HepG2 (cell line): ENCODE results near the gene TRIM25. TPM values are rescaled to one million over a fixed set of nuclear protein-coding genes. Genes with fewer than 3 reads are reported as not detected.
A peak's percentile ranks its signal among the peaks of the same experiment; 100 is the strongest.

Experiments
- ATAC-seq: fragments of 200-7000 bp; cut with Tn5 transposase; 3 replicates; pipeline ENCODE4 v1.9.1; 2020; ENCODE audit warnings: mild to moderate bottlenecking, moderate library complexity
- BruUV-seq: library from RNA; stranded (reverse); fragments of 400-500 nt; replicated peaks from 2 replicates; lab custom pipeline; 2021; lab: Mats Ljungman, UMichigan
- CTCF ChIA-PET: fragments of 300-600 bp; formaldehyde crosslinking; extraction: SDS; loops from one replicate; lab custom pipeline; 2021; ENCODE audit warnings: low total read pairs, inconsistent platforms, low intra/inter-chr PET ratio; lab: Yijun Ruan, JAX
- POLR2A ChIA-PET: fragments of 350-600 bp; sonication (Branson Sonifier 250); formaldehyde crosslinking; loops from one replicate; lab custom pipeline; 2020; ENCODE audit warnings: antibody characterized with exemption, inconsistent platforms; lab: Yijun Ruan, JAX
- DNase-seq: peaks from one replicate; pipeline ENCODE4 v3.0.0-alpha.2; 2015; ENCODE audit warnings: low spot score
- FAIRE-seq: peaks from 3 replicates; lab custom pipeline; 2011; peaks lifted over from hg19 to GRCh38; lab: Jason Lieb, UNC
- H2AFZ ChIP-seq: one replicate; pipeline ENCODE4 v1.6.1; 2011; ENCODE audit warnings: low read length, inconsistent platforms
- H3K27ac ChIP-seq: fragments of 300-600 bp; 3 replicates; pipeline ENCODE4 v1.8.0; 2011; ENCODE audit warnings: mixed run types, mild to moderate bottlenecking, mixed read lengths, low read length, inconsistent platforms; ENCODE audit not compliant: insufficient read depth; ENCODE audit errors: extremely low read length
- H3K27me3 ChIP-seq, 2 experiments: fragments of 200-600 bp in 1 of 2; 2 replicates in 1 of 2; 3 replicates in 1 of 2; pipeline versions ENCODE4 v1.6.0 to v1.8.0; 2011; ENCODE audit warnings: low read length in 2 of 2, mild to moderate bottlenecking in 2 of 2, moderate library complexity in 2 of 2, inconsistent platforms in 1 of 2; ENCODE audit not compliant: insufficient read depth in 2 of 2, control insufficient read depth in 1 of 2
- H3K36me3 ChIP-seq, 2 experiments: fragments of 200-600 bp in 1 of 2; replicated peaks in 1 of 2; 2 replicates in 1 of 2; 3 replicates in 1 of 2; pipeline versions ENCODE4 v1.5.1 to v1.8.0; 2011; ENCODE audit warnings: low read length in 2 of 2, inconsistent platforms in 1 of 2; ENCODE audit not compliant: insufficient read depth in 2 of 2, control insufficient read depth in 1 of 2
- H3K4me1 ChIP-seq: 2 replicates; pipeline ENCODE4 v1.5.1; 2012; ENCODE audit warnings: low read length, inconsistent platforms; ENCODE audit not compliant: insufficient read depth
- H3K4me2 ChIP-seq: 2 replicates; pipeline ENCODE4 v1.6.0; 2011; ENCODE audit warnings: low read depth, low read length, inconsistent platforms
- H3K4me3 ChIP-seq, 3 experiments: fragments of 200-600 bp in 1 of 3; sonication (generic), shearing (Covaris generic) in 1 of 3; replicated peaks in 1 of 3; 2 replicates each; pipeline ENCODE4 v1.5.1; 2011 to 2016; ENCODE audit warnings: low read length in 3 of 3, inconsistent platforms in 2 of 3, low read depth in 2 of 3, mild to moderate bottlenecking in 2 of 3, control low read depth in 1 of 3, mixed read lengths in 1 of 3; ENCODE audit not compliant: insufficient read depth in 1 of 3
- H3K79me2 ChIP-seq: one replicate; pipeline ENCODE4 v1.6.1; 2011; ENCODE audit warnings: low read length, inconsistent platforms; ENCODE audit not compliant: insufficient read depth
- H3K9ac ChIP-seq: 2 replicates; pipeline ENCODE4 v1.6.0; 2011; ENCODE audit warnings: mild to moderate bottlenecking, low read depth, low read length, inconsistent platforms; ENCODE audit not compliant: insufficient read depth
- H3K9me3 ChIP-seq: 2 replicates; pipeline ENCODE4 v1.5.1; 2012; ENCODE audit warnings: mild to moderate bottlenecking, low read length
- H4K20me1 ChIP-seq: 2 replicates; pipeline ENCODE4 v1.6.0; 2011; ENCODE audit warnings: inconsistent platforms, mild to moderate bottlenecking, low read length, moderate library complexity; ENCODE audit not compliant: insufficient read depth
- CERS6 ChIP-seq: sonication (generic); formaldehyde crosslinking; IDR thresholded peaks from 2 replicates; pipeline ENCODE4 v1.5.0; 2020; ENCODE audit warnings: missing genetic modification reagents
- MAFF ChIP-seq: IDR thresholded peaks from 2 replicates; pipeline ENCODE4 v1.6.1; 2011; ENCODE audit warnings: low read depth, low read length, improper control_type of control experiment
- MAFK ChIP-seq, 2 experiments: IDR thresholded peaks in 1 of 2; conservative IDR thresholded peaks in 1 of 2; 2 replicates each; pipeline ENCODE4 v1.6.1; 2011; ENCODE audit warnings: improper control_type of control experiment in 2 of 2, low read length in 2 of 2
- NAIF1 ChIP-seq: sonication (generic); formaldehyde crosslinking; IDR thresholded peaks from 2 replicates; pipeline ENCODE4 v1.5.0; 2020; ENCODE audit warnings: mild to moderate bottlenecking, missing genetic modification reagents, borderline replicate concordance
- NRL ChIP-seq: sonication (generic); formaldehyde crosslinking; IDR thresholded peaks from 2 replicates; pipeline ENCODE4 v1.5.0; 2020; ENCODE audit warnings: missing genetic modification reagents, mild to moderate bottlenecking, moderate library complexity, borderline replicate concordance
- ZFP36 ChIP-seq: fragments of 150-350 bp; IDR thresholded peaks from 2 replicates; pipeline ENCODE4 v1.6.1; 2018; ENCODE audit warnings: borderline replicate concordance, low read length, low read depth; ENCODE audit not compliant: partially characterized antibody
- ZFP36L2 ChIP-seq: sonication (generic); formaldehyde crosslinking; IDR thresholded peaks from 2 replicates; pipeline ENCODE4 v1.4.0; 2020; ENCODE audit warnings: missing genetic modification reagents
- ZKSCAN1 ChIP-seq: fragments of 150-350 bp; IDR thresholded peaks from 2 replicates; pipeline ENCODE4 v1.6.1; 2014; ENCODE audit warnings: low read length
- ZNF24 ChIP-seq: fragments of 450-650 bp; IDR thresholded peaks from 2 replicates; pipeline ENCODE4 v1.6.1; 2017; ENCODE audit warnings: antibody characterized with exemption, mild to moderate bottlenecking
- ZNF670 ChIP-seq: sonication (generic); formaldehyde crosslinking; IDR thresholded peaks from 2 replicates; pipeline ENCODE4 v1.8.0; 2022; ENCODE audit warnings: mild to moderate bottlenecking, missing genetic modification reagents, borderline replicate concordance
- WGBS: methylation state at CpG from one replicate; pipeline ENCODE4 v1.1.6; 2017; ENCODE audit warnings: low lambda C conversion rate; 5-methylcytosine and 5-hydroxymethylcytosine counted together
- in situ Hi-C: cut with HindIII; loops from 2 replicates; pipeline ENCODE4 v1.10.0; 2017; ENCODE audit warnings: low pct_unique_long_range_greater_than_20kb; ENCODE audit not compliant: extremely low pct_ligation_motif_present
- intact Hi-C: fragments of 100-400 bp; cut with micrococcal nuclease; formaldehyde crosslinking; loops from one replicate; pipeline ENCODE4 v1.10.0; 2022; ENCODE audit not compliant: unreplicated experiment
- polyA plus RNA-seq, 8 experiments: library from polyadenylated mRNA; depleted of rRNA in 3 of 8; stranded (reverse) in 7 of 8; unstranded in 1 of 8; fragments of >200 nt; fragmentation: Illumina TruSeq in 4 of 8; extraction: Trizol in 4 of 8; gene quantifications; 2 replicates each; pipeline versions ENCODE4 v1.2.1 to v1.2.3, GENCODE V29; 2011 to 2016; ENCODE audit warnings: low read depth in 4 of 8, missing spikeins in 1 of 8, mixed read lengths in 1 of 8; ENCODE audit not compliant: insufficient read depth in 1 of 8
- total RNA-seq, 5 experiments: library from RNA; depleted of rRNA; stranded (reverse); fragments of >200 nt; fragmentation: Illumina TruSeq; extraction: Trizol; gene quantifications; 2 replicates each; pipeline ENCODE4 v1.2.3, GENCODE V29; 2016; ENCODE audit warnings: low read depth in 1 of 5

Gene TRIM25
- total and polyA plus RNA-seq, 2 of the 13 experiments (the other 11 are each of a cell fraction or from before 2014, with no cell fraction given) = 30.8 to 42.2 TPM

- TF ChIP-seq ZFP36L2 (CRISPR knock-in tag) = no peak
- TF ChIP-seq NRL (CRISPR knock-in tag) = no peak
- TF ChIP-seq CERS6 (CRISPR knock-in tag) = no peak
- TF ChIP-seq NAIF1 (CRISPR knock-in tag) = no peak
- no peak for TF ChIP-seq ZNF670 (CRISPR knock-in tag)
- TF ChIP-seq ZFP36 = peak; percentile 83
- no peak for DNase-seq
Measured at GRCh38 chr17:56929362-56929969, 15.6 kb upstream of the TRIM25 start.

GRCh38 chr17:56928586-56928985 is 14.7 kb upstream of the TRIM25 start:
- Histone ChIP-seq H3K4me1 (no peaks in the 10 kb centered on the region), H3K4me3 (no peak overlapping the region), H2AFZ (no peak overlapping the region), H3K79me2 (no peaks in the 10 kb centered on the region), H3K27me3 (no peaks in the 10 kb centered on the region), H3K9me3 (peaks cover 32% of the 10 kb centered on the region), H3K27ac (no peak overlapping the region), H3K9ac (no peak overlapping the region), H3K4me2 (no peak overlapping the region), H4K20me1 (no peaks in the 10 kb centered on the region), H3K36me3 (no peaks in the 10 kb centered on the region)
- FAIRE-seq (no peak), ATAC-seq (no peak), DNase-seq (no peak)
- no TSS peak for BruUV-seq
- in situ Hi-C loops = no loop called here
- WGBS = 69% methylated on average over 2 of the region's 2 CpGs
- intact Hi-C loops = no loop called here
- TF ChIP-seq ZKSCAN1 (no peak), MAFK (conservative IDR thresholded peaks at IDR 0.05 in 1 of 2, IDR thresholded peaks at IDR 0.05 in 1 of 2; ENCODE audit: low read length in 2 of 2) (peak; percentile 80 to 91), ZNF24 (no peak), MAFF (peak; percentile 84)
- ChIA-PET CTCF (no interaction called here), POLR2A (no interaction called here)

More at GRCh38 chr17:56929362-56929969, 15.6 kb upstream of the TRIM25 start:
- peaks cover 32% of the 10 kb centered on the region for H3K9me3 ChIP-seq
- ChIA-PET POLR2A (no interaction called here), CTCF (no interaction called here)
- H4K20me1 ChIP-seq = no peaks in the 10 kb centered on the region
- ATAC-seq = no peak
- H2AFZ ChIP-seq = no peak overlapping the region
- H3K27ac ChIP-seq = no peak overlapping the region
- intact Hi-C loops = no loop called here
- in situ Hi-C loops = no loop called here
- no TSS peak for BruUV-seq
- no peak for FAIRE-seq
- no peaks in the 10 kb centered on the region for H3K79me2 ChIP-seq
- no peak overlapping the region for H3K4me2 ChIP-seq
- no peaks in the 10 kb centered on the region for H3K27me3 ChIP-seq
- no peak overlapping the region for H3K4me3 ChIP-seq
- no peak overlapping the region for H3K9ac ChIP-seq
- no peaks in the 10 kb centered on the region for H3K36me3 ChIP-seq
- no peaks in the 10 kb centered on the region for H3K4me1 ChIP-seq
